CD4-positive, alpha-beta T cell treated with Interleukin-17A for 1 hour (primary cell): ENCODE measurements around the gene NDNF.
A peak's percentile ranks its signal among the peaks of the same experiment; 100 is the strongest.

Experiments
- DNase-seq: peaks from one replicate; pipeline ENCODE4 v3.0.0-alpha.2; 2020

NDNF gene

GRCh38 chr4:121072224-121073003, at the start of gene NDNF:
Gene NDNF (minus strand): TSS chr4:121072535. CDS start chr4:121045837, 26,698 bp downstream.
- peak; percentile 38 for DNase-seq

- DNase-seq, result no peak
Observed at GRCh38 chr4:121119715-121120114, 47.4 kb upstream of the NDNF start.

GRCh38 chr4:121118344-121118743, 46.0 kb upstream of the NDNF start:
- no peak for DNase-seq

GRCh38 chr4:121114756-121115155, 42.4 kb upstream of the NDNF start:
- DNase-seq, result no peak

GRCh38 chr4:121112530-121112929, 40.2 kb upstream of the NDNF start:
- DNase-seq, result no peak

GRCh38 chr4:121108557-121108956, 36.2 kb upstream of the NDNF start:
- no peak for DNase-seq

GRCh38 chr4:121107507-121107906, 35.2 kb upstream of the NDNF start:
- no peak for DNase-seq

GRCh38 chr4:121100093-121100775, 27.9 kb upstream of the NDNF start:
- DNase-seq, result no peak

GRCh38 chr4:121098266-121098665, 25.9 kb upstream of the NDNF start:
- no peak for DNase-seq

- DNase-seq, result peak; percentile 26
Observed at GRCh38 chr4:121096629-121097028, 24.3 kb upstream of the NDNF start.

GRCh38 chr4:121096191-121096590, 23.9 kb upstream of the NDNF start:
- no peak for DNase-seq

GRCh38 chr4:121094297-121094966, 22.1 kb upstream of the NDNF start:
- DNase-seq, result no peak

GRCh38 chr4:121093261-121093660, 20.9 kb upstream of the NDNF start:
- DNase-seq, result no peak

- DNase-seq, result no peak
Observed at GRCh38 chr4:121091941-121092340, 19.6 kb upstream of the NDNF start.

- DNase-seq, result no peak
Observed at GRCh38 chr4:121088867-121089266, 16.5 kb upstream of the NDNF start.

GRCh38 chr4:121079376-121079775, 7.0 kb upstream of the NDNF start:
- DNase-seq, result no peak

- no peak for DNase-seq
Observed at GRCh38 chr4:121077496-121077895, 5.2 kb upstream of the NDNF start.

- DNase-seq, result no peak
Observed at GRCh38 chr4:121076416-121076815, 4.1 kb upstream of the NDNF start.

- DNase-seq, result no peak
Observed at GRCh38 chr4:121073672-121074381, 1.5 kb upstream of the NDNF start.

GRCh38 chr4:121073004-121073435, 685 bp upstream of the NDNF start:
- DNase-seq, result no peak

- no peak for DNase-seq
Observed at GRCh38 chr4:121071640-121072223, 603 bp downstream of the NDNF start.
